Activated naive CD4-positive, alpha-beta T cell treated with anti-CD3 and anti-CD28 coated beads, Interleukin-2, amount 50 U/mL, for 72 hours (primary cell): ENCODE results near the gene PRMT7. TPM values are rescaled to one million over a fixed set of nuclear protein-coding genes. Genes with fewer than 3 reads are reported as not detected.
A peak's percentile ranks its signal among the peaks of the same experiment; 100 is the strongest.

Experiments
- ATAC-seq, 2 donors: fragments of 150-1000 bp; cut with Tn5 transposase; 2 replicates each; pipeline ENCODE4 v1.10.0; 2021; ENCODE audit warnings: mild to moderate bottlenecking in 2 of 2, moderate library complexity in 2 of 2
- DNase-seq, 2 donors: peaks; one replicate each; pipeline ENCODE4 v3.0.0; 2021 to 2022; ENCODE audit warnings: low spot score in 2 of 2
- H3K27ac Mint-ChIP-seq, 2 donors: one replicate each; pipeline ENCODE4 v1.8.0; 2022; ENCODE audit warnings: mild to moderate bottlenecking in 2 of 2, mixed read lengths in 2 of 2
- H3K36me3 Mint-ChIP-seq, 2 donors: one replicate each; pipeline ENCODE4 v1.8.0; 2022; ENCODE audit warnings: mixed read lengths in 2 of 2
- H3K9me3 Mint-ChIP-seq, 2 donors: one replicate each; pipeline ENCODE4 v1.8.0; 2022; ENCODE audit warnings: mixed read lengths in 2 of 2
- total RNA-seq, 2 donors: library from RNA; stranded (reverse); gene quantifications; one replicate each; pipeline ENCODE4 v1.2.3, GENCODE V29; 2022

The PRMT7 gene, protein sequence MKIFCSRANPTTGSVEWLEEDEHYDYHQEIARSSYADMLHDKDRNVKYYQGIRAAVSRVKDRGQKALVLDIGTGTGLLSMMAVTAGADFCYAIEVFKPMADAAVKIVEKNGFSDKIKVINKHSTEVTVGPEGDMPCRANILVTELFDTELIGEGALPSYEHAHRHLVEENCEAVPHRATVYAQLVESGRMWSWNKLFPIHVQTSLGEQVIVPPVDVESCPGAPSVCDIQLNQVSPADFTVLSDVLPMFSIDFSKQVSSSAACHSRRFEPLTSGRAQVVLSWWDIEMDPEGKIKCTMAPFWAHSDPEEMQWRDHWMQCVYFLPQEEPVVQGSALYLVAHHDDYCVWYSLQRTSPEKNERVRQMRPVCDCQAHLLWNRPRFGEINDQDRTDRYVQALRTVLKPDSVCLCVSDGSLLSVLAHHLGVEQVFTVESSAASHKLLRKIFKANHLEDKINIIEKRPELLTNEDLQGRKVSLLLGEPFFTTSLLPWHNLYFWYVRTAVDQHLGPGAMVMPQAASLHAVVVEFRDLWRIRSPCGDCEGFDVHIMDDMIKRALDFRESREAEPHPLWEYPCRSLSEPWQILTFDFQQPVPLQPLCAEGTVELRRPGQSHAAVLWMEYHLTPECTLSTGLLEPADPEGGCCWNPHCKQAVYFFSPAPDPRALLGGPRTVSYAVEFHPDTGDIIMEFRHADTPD
- total RNA-seq: 10 to 100 TPM; 33.7 to 80.2 TPM

DNA sequence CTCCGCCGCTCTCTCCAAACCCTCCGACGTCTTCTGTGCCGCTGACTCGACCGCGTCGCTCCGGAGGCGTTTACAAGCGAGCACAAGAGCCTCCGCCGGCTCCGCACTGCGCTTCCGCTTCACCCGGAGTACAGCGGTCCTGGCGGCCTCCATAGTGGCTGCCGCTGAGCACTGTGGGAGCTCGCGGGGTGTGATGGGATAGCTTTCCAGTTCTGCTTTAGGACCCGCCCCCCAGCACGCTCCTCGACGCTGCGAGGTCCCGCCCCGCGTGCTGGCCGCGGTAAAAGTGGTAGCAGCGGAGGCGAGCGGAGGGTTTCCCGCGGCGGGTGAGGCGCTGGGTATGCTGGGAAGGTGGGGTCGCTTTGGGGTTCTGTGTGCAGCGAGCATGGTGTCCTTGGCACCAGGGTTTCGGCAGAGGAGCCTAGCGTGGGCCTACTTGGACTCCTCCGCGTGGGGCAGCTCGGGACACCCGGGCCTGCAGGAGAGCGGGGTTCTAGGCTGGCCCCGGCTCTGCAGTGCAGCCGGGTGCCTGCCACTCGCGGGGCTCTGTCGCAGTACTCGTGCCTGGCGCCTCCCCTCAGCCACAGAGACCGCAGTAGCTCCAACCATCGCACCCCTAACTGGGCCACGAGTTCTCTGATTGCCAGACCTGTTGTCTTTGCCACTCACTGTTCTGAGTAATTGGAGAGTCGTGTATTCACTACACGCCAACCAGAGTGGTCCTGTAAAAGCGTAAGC is at the start of gene PRMT7, which contains the start of gene SLC7A6OS:
TSS of gene PRMT7 (plus strand) at position 246 of the 738 bp plus-strand sequence. CDS start 4,961 bp downstream, outside the sequence.
TSS of gene SLC7A6OS (minus strand) at position 173 of the 738 bp plus-strand sequence. CDS start at position 153, 20 bp downstream.
- DNase-seq (peak; percentile 89), ATAC-seq (peak; percentile 98 to 99)
- H3K9me3 Mint-ChIP-seq: no peaks in the 10 kb centered on the region
- H3K36me3 Mint-ChIP-seq: peaks cover 13 to 22% of the 10 kb centered on the region in 2 donors
- peak within 1 kb of the TSS; percentile 93 to 94 for H3K27ac Mint-ChIP-seq

DNA sequence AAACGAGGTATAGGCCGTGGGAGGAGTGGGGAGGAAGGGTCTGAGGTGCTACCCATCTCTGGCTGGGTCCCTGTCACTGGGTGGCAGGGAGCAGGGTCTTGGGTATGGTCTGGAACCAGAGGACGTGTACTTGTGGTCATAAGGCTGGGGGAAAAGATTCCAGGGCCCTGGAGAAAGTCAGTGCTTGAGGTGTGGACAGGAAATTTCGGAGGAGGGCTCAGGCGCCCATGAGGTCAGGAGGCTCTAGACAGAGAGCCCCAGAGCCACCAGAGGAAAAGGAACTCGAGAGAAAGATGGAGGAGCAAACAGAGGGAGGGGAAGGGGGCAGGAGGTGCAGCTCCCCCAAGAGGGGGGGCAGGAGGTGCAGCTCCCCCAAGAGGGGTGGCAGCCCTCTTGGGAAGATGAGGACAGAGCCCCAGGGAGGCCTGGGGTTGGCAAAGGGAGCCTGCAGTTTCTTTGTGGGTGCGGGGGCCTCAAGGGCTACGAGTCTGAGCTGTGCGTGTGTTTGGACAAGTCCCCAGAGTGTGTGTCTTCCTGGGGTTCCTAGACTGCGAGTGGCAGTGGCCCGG is 47.2 kb upstream of the PRMT7 start:
- Mint-ChIP-seq H3K27ac (peak overlapping the region; percentile 94 to 97), H3K36me3 (peaks cover 10 to 20% of the 10 kb centered on the region in 2 donors), H3K9me3 (no peaks in the 10 kb centered on the region)
- ATAC-seq: no peak
- no peak for DNase-seq

DNA sequence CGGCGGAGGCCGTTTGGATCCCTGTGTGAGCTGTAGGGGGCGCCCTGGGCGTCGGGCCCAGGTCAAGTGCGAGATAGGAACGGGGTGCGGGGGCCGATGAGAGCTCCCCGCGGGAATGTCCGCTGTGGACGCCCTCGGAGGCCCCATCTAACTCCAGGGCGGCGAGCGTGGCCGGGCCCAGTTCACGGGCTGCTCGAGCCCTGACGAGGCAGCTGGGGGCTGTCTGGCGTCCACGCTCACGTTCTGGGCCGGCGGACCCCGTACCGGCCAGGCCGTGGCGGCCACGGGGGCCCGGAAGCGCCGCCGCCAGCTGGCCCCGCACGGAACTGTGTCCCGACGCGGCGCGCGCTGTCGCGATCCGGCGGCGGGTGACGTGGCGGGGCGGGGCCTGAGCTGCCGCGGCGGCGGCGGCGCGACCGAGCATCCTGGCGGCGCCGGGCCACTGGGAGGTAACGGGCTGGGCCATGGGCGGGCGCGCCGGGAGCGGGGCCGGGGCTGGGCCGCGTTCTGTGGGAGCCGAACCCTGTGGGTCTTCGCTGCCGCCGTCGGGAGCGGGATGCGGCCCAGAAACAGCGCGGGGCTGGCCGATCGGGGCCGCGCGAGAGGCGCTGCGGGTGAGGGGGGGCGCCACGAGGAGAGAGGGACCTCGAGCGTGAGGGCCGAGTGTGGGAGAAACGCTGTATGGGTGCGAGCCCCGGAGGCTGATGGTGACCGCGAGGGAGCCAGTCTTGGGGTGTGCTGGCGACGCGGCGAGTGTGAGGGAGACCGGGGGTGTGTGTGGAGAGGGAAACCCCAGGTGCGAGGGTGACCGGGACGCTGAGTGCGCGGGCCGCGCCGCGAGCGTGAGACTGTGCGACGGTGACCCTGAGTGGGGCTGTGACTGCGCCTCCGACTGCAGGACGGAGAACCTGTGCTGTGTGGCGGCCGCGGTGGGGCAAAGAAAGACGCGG is 46.4 kb upstream of the PRMT7 start, which contains the start of gene SLC7A6:
TSS of gene SLC7A6 (plus strand) at position 399 of the 950 bp plus-strand sequence. CDS start 10,201 bp downstream, outside the sequence.
- Mint-ChIP-seq H3K9me3 (no peaks in the 10 kb centered on the region), H3K36me3 (peaks cover 10 to 20% of the 10 kb centered on the region in 2 donors), H3K27ac (peak within 1 kb of the TSS; percentile 97)
- DNase-seq: peak; percentile 83 to 88
- peak; percentile 73 to 80 for ATAC-seq

DNA sequence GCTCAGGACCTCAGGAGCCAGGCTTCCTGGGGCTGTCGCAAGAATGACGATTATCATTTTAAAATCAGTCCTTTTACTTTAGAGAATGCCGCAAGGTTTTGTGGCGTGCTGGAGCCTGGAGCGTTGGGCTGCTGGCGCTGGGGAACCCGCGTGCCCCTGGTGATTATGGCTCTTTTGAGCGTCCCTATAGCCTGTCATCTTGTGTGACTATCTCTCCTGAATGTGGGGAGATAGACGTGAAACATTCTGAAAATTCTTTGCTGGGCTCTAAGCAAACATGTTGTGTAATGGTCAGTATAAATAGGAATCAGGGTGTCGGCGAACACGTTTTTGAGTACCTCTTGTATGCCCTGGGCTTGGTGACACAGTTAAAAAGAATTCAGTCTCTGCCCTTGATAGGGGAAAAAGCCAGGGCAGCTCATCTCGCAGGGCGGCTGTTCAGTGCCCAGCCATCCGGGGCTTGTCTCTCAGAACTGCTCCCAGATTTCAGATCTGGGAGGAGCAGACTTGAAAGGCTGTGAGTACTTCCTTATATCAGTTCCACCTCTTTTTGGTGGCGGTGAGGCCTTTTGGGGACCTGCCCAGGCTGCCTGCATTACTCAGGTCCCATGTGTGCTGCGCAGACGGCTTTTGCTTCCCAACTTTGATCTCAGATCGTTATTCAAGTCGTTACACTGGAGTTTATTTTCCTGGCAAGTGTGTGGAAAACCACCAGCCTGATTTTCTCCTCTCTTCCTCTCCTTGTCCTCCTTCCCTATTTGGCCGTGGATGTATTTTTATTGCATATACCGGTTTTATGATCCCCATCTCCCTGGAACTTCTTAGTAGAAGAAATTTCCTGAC is 45.5 kb upstream of the PRMT7 start:
- Mint-ChIP-seq H3K36me3 (peaks cover 10 to 20% of the 10 kb centered on the region in 2 donors), H3K27ac (peak overlapping the region; percentile 97), H3K9me3 (no peaks in the 10 kb centered on the region)
- DNase-seq (peak; percentile 60 to 72), ATAC-seq (peak; percentile 44 to 55)

DNA sequence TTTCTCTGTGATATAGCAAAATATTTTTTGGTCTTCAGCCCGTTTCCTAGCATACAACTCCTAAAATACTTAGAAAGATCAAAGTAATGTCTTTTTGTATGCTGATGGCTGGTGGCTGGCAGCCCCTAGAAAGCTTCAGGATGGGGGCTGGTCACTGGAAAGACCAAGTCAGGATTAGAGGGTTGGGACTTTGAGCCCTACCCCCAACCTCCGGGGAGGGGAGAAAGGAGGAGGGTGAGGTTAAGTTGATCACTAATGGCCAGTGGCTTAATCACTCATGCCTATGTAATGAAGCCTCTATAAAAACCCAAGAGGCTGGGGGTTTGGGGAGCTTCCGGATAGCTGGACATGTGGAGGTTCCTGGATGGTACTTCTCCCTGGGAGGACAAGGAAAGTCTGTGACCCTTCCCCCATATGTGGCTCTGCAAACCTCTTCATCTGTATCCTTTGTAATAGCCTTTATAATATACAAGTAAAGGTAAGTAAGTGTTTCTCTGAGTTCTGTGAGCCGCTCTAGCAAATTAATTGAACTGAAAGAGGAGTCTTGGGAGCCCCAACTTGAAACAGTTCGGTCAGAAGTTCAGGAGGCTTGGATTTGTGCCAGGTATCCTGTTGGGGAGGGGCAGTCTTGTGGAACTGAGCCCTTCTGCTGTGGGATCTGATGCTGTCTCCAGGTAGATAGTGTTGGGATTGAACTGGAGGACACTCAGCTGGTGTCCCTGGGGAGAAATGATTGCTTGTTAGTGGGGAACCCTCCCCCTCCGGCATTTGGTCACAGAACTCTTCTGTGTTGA is 43.0 kb upstream of the PRMT7 start:
- ATAC-seq (no peak), DNase-seq (no peak)
- Mint-ChIP-seq H3K9me3 (no peaks in the 10 kb centered on the region), H3K27ac (peak overlapping the region; percentile 83 to 88), H3K36me3 (peaks cover 19 to 25% of the 10 kb centered on the region in 2 donors)

DNA sequence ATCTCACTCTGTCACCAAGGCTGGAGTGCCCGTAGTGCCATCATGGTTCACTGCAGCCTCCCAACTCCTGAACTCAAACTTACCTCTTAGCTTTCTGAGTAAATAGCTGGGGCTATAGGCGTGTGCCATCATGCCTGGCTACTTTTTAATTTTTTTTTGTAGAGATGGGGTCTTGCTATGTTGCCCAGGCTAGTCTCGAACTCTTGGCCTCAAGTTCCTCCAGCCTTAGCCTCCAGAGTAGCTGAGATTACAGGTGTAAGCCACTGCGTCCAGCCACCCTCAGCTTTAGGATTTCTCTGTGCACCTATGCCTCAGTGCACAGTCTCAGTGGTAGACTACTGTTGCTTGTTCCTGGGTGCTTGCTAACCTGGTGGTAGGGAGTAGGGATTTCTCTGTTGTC is 41.0 kb upstream of the PRMT7 start:
- Mint-ChIP-seq H3K9me3 (no peaks in the 10 kb centered on the region), H3K27ac (peak overlapping the region; percentile 83 to 96), H3K36me3 (peaks cover 32 to 35% of the 10 kb centered on the region in 2 donors)
- ATAC-seq: peak in 1 of 2 donors; percentile 3
- no peak for DNase-seq

DNA sequence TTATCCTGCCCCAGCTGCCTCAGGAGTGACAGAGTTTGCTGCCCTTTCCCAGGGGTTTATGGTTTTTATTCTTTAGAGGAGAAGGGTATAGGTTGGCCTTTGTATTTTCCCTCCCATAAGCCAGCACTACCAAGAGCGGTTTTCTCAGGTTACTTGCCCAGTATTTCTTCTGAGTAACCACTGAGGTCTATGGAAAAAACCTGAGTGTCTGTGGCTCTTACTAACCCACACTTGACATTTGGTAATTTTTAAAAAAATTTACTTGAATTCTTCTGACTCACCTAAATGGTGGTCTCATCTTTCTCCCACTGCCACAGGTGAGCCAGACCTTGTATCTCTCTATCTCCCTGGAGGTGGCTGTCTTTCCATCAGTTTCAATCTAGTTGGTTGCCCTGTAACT is 40.5 kb upstream of the PRMT7 start:
- Mint-ChIP-seq H3K36me3 (peaks cover 26 to 33% of the 10 kb centered on the region in 2 donors), H3K9me3 (no peaks in the 10 kb centered on the region), H3K27ac (peak overlapping the region; percentile 83 to 96)
- ATAC-seq (peak; percentile 60 to 67), DNase-seq (no peak)

DNA sequence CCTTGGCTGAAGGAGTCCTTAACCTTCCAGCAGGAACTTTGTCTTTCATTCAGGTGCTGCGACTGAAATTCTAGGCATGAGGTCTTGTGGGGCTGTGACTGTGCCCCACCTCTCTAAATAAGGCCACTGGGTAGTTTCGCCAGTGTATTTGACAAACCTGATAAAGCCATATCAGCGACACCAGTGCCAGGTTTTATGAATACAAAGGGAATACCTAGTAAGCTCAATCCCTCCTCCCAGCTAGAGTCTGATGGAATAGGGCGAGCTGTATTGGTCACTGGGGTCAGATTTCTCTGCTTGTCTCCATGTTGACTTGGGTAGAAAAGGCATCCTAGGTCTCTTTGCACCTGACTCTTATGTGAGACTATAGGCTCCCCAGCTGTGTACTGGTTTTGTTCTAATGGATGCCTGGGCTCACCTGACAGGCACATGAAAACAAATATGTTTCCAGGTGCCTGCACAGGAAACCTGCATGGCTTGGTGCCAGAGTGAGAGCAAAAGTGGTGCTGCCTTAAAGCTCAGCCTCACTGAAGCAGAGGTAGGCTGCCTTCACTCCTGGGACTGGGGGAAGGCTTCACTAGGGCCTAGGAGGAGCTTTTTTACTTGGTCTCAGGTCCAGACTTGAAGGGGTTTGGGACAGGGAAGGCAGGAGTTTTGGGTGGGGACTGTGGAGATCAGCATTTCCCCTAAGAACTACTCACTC is 38.2 kb upstream of the PRMT7 start:
- ATAC-seq: peak in 1 of 2 donors; percentile 20
- no peaks in the 10 kb centered on the region for H3K9me3 Mint-ChIP-seq
- no peak for DNase-seq
- peak overlapping the region; percentile 83 to 92 for H3K27ac Mint-ChIP-seq
- peaks cover 24 to 32% of the 10 kb centered on the region in 2 donors for H3K36me3 Mint-ChIP-seq

DNA sequence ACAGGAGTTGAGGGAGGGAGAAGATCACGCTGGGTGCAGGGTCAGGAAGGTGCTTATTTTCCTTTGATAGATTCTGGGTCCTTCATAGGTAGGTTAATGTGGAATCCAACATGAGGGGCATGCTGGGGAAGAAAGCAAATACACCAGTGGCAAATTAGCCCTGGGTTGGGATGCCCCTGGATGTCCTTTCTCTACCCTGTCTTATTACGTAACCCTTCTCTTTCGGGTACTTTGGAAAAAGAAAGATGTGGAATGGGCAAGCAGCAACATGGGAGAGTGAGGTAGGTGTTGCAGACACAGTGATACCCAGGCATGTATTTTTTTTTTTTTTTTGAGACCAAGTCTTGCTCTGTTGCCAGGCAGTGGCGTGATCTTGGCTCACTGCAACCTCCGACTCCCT is 37.4 kb upstream of the PRMT7 start:
- peak overlapping the region; percentile 83 to 92 for H3K27ac Mint-ChIP-seq
- no peaks in the 10 kb centered on the region for H3K9me3 Mint-ChIP-seq
- peaks cover 24 to 32% of the 10 kb centered on the region in 2 donors for H3K36me3 Mint-ChIP-seq
- ATAC-seq (no peak), DNase-seq (no peak)

DNA sequence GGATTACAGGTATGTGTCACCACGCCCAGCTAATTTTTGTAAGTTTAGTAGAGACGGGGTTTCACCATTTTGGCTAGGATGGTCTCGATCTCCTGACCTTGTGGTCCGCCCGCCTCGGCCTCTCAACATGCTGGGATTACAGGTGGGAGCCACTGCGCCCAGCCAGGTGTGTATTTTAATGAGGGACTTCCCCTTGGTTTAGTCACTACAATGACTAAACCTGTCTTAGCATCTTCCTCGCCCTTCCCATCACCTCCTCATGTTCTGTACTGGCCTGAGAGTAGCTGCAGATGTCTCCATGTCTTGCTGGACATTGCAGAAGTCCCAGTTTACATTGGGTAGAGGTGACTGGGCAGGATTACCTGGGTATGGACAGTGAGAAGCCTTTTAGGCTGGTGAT is 36.9 kb upstream of the PRMT7 start:
- no peak for DNase-seq
- Mint-ChIP-seq H3K9me3 (no peaks in the 10 kb centered on the region), H3K36me3 (peaks cover 24 to 32% of the 10 kb centered on the region in 2 donors), H3K27ac (peak overlapping the region; percentile 83 to 92)
- ATAC-seq: peak in 1 of 2 donors; percentile 19

DNA sequence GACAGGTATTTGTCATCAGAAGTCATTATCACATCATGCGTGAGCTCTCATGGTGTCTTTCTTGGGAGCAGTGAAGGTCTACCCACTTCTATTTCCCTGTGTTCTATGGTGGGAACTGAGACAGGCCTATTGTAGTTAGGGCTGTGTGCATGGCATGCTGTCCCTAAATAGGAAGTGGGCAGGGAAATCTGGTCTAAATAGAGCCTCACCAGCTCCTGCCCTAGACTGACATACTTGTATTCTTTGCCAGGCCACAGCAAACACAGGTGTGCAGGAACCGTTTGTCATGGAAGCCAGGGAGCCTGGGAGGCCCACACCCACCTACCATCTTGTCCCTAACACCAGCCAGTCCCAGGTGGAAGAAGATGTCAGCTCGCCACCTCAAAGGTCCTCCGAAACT is 36.4 kb upstream of the PRMT7 start:
- no peaks in the 10 kb centered on the region for H3K9me3 Mint-ChIP-seq
- peaks cover 26 to 34% of the 10 kb centered on the region in 2 donors for H3K36me3 Mint-ChIP-seq
- DNase-seq (no peak), ATAC-seq (no peak)
- H3K27ac Mint-ChIP-seq: peak overlapping the region; percentile 83 to 92

DNA sequence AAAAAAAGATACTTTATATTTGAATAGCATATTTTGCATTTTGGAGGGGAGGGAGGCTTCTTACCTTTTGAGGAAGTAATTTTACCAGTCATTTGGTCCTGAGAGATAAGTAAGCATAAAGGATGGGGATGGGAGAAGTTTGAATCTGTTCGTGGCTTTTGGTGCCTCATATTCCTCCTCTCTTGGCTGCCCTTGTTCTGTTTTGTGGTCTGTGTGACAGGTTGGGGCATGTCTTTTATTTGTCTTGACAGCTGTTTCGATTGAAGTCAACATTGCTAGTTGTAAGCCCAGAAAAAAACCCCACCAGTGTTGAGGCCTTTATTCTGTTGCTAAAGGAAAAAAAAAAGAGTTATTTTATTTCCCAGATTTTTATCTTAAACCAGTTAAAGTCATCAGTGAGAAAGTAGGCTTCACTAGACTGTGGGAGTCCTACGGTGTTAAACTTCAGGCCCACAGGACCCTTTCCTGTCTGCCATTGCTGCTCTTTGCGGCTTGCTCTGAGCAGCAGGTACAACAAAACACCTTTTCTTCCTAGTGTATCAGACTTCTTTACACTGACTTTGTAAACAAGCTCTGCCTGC is 35.1 kb upstream of the PRMT7 start:
- ATAC-seq (peak; percentile 86 to 87), DNase-seq (peak in 1 of 2 donors; percentile 44)
- Mint-ChIP-seq H3K27ac (peak overlapping the region; percentile 82 to 83), H3K9me3 (no peaks in the 10 kb centered on the region), H3K36me3 (peaks cover 33 to 43% of the 10 kb centered on the region in 2 donors)

DNA sequence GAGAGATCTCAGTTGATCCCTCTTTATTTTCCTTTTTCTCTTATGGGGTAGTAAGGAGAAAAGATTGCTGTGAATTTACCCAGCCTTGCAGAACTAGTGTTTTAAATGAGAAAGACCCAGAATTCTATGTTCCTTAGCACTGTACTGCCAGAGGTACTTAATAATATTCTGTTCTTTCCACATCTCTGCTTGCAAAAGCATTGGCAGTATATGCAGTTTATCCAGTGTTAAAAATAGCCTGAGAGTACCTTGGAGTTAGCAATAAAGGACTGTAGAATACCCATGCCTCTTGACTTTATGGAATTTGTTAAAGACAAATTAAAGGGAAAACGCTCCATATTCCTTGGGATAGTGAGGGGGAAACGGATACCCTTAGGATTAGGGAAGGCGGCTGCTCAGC is 34.6 kb upstream of the PRMT7 start:
- H3K27ac Mint-ChIP-seq: peak overlapping the region; percentile 47 to 83
- ATAC-seq (no peak), DNase-seq (no peak)
- H3K36me3 Mint-ChIP-seq: peaks cover 30 to 41% of the 10 kb centered on the region in 2 donors
- H3K9me3 Mint-ChIP-seq: no peaks in the 10 kb centered on the region
